Left ventricle myocardium inferior (tissue), 1 donor: ENCODE measurements around the gene XIST. TPM values are rescaled to one million over a fixed set of nuclear protein-coding genes. Genes with fewer than 3 reads are reported as not detected.

Experiments
- DNase-seq: peaks from one replicate; pipeline ENCODE4 v3.0.0-alpha.2; 2020
- H3K27ac ChIP-seq: fragments of 200-600 bp; replicated peaks from 2 replicates; pipeline ENCODE4 v1.8.0; 2021
- H3K27me3 ChIP-seq: fragments of 200-600 bp; 2 replicates; pipeline ENCODE4 v1.8.0; 2021; ENCODE audit warnings: low read depth
- H3K36me3 ChIP-seq: fragments of 200-600 bp; 2 replicates; pipeline ENCODE4 v1.8.0; 2021
- H3K4me1 ChIP-seq: fragments of 200-600 bp; 2 replicates; pipeline ENCODE4 v1.8.0; 2021
- H3K4me3 ChIP-seq: fragments of 200-600 bp; 2 replicates; pipeline ENCODE4 v1.8.0; 2021; ENCODE audit warnings: mild to moderate bottlenecking, moderate library complexity
- H3K9me3 ChIP-seq: fragments of 200-600 bp; replicated peaks from 2 replicates; pipeline ENCODE4 v1.8.0; 2021
- CTCF ChIP-seq: fragments of 200-600 bp; IDR thresholded peaks from 2 replicates; pipeline ENCODE4 v1.8.0; 2021; ENCODE audit warnings: antibody characterized with exemption, mild to moderate bottlenecking, borderline replicate concordance
- intact Hi-C: fragments of 100-400 bp; cut with micrococcal nuclease; formaldehyde crosslinking; loops from one replicate; pipeline ENCODE4 v1.11.0; 2022
- total RNA-seq: library from RNA; stranded (reverse); fragmentation: NEBNext Ultra II Directional; extraction: Animal tissue kit (Norgen Biotek cat#: 25700); gene quantifications from one replicate; pipeline ENCODE4 v1.2.1, GENCODE V29; 2021
- donor health status: DM: no; HTN: yes; CAD: no; lungs with severe emphysema.

The XIST gene
- total RNA-seq, 1 donor from 2014 or later, result 0.27 TPM

- Histone ChIP-seq H3K27me3 (no peaks in the 10 kb centered on the region), H3K4me1 (no peaks in the 10 kb centered on the region), H3K9me3 (no peaks in the 10 kb centered on the region), H3K4me3 (no peak overlapping the region), H3K27ac (no peak overlapping the region), H3K36me3 (no peaks in the 10 kb centered on the region)
- TF ChIP-seq CTCF, result no peak
- intact Hi-C loops, result no loop called here
- no peak for DNase-seq
Measured at GRCh38 chrX:73851014-73852009, 1.2 kb downstream of the XIST start.

- DNase-seq, result no peak
- TF ChIP-seq CTCF, result no peak
- H3K27me3 ChIP-seq, result no peaks in the 10 kb centered on the region
- no peak overlapping the region for H3K4me3 ChIP-seq
- intact Hi-C loops, result no loop called here
- no peak overlapping the region for H3K27ac ChIP-seq
- H3K4me1 ChIP-seq, result no peaks in the 10 kb centered on the region
- H3K36me3 ChIP-seq, result no peaks in the 10 kb centered on the region
- H3K9me3 ChIP-seq, result no peaks in the 10 kb centered on the region
Measured at GRCh38 chrX:73850124-73851013, 2.1 kb downstream of the XIST start.

GRCh38 chrX:73849073-73849472 lies 3.4 kb downstream of the XIST start:
- H3K36me3 ChIP-seq, result no peaks in the 10 kb centered on the region
- TF ChIP-seq CTCF, result no peak
- H3K9me3 ChIP-seq, result no peaks in the 10 kb centered on the region
- no peak overlapping the region for H3K4me3 ChIP-seq
- intact Hi-C loops, result no loop called here
- H3K27me3 ChIP-seq, result no peaks in the 10 kb centered on the region
- H3K4me1 ChIP-seq, result no peaks in the 10 kb centered on the region
- H3K27ac ChIP-seq, result no peak overlapping the region
- no peak for DNase-seq

GRCh38 chrX:73847991-73848390 lies 4.5 kb downstream of the XIST start:
- Histone ChIP-seq H3K4me3 (no peak overlapping the region), H3K9me3 (no peaks in the 10 kb centered on the region), H3K4me1 (no peaks in the 10 kb centered on the region), H3K27me3 (no peaks in the 10 kb centered on the region), H3K27ac (no peak overlapping the region), H3K36me3 (no peaks in the 10 kb centered on the region)
- DNase-seq, result no peak
- TF ChIP-seq CTCF, result no peak
- intact Hi-C loops, result no loop called here

- H3K4me1 ChIP-seq, result no peaks in the 10 kb centered on the region
Measured at GRCh38 chrX:73847100-73847499, 5.4 kb downstream of the XIST start.

More at GRCh38 chrX:73847100-73847499, 5.4 kb downstream of the XIST start:
- TF ChIP-seq CTCF, result no peak
- H3K27ac ChIP-seq, result no peak overlapping the region
- H3K27me3 ChIP-seq, result no peaks in the 10 kb centered on the region
- no peak for DNase-seq
- no peaks in the 10 kb centered on the region for H3K9me3 ChIP-seq
- intact Hi-C loops, result no loop called here
- H3K4me3 ChIP-seq, result no peak overlapping the region
- no peaks in the 10 kb centered on the region for H3K36me3 ChIP-seq
